ENCODE measurements around the gene SULT4A1. TPM values are rescaled to one million over a fixed set of nuclear protein-coding genes. Genes with fewer than 3 reads are reported as not detected.

SULT4A1 gene
- total RNA-seq, 1 experiment from 2014 or later = 12.6 TPM

GRCh38 chr22:43843783-43844530 lies 18.4 kb downstream of the SULT4A1 start (continued):
- TF ChIP-seq STAT6 (CRISPR knock-in tag; conservative IDR thresholded peaks at IDR 0.05; ENCODE audit: low read depth) = no peak

GRCh38 chr22:43841742-43842141 lies 20.6 kb downstream of the SULT4A1 start:
- ChIA-PET CTCF (interaction anchor here (0.9 to 1.5 kb wide), 2 partner anchors 13 to 41 kb away, joined by 3 to 4 read pairs; no protein-coding TSS in a partner anchor), POLR2A (no interaction called here)
- no peak for ATAC-seq

GRCh38 chr22:43840851-43841250 lies 21.5 kb downstream of the SULT4A1 start:
- ATAC-seq (no peak), DNase-seq (ENCODE audit: low spot score) (no peak)
- no peaks in the 10 kb centered on the region for H3K27me3 Mint-ChIP-seq (ENCODE audit: low read depth)
- POLR2A ChIA-PET = no interaction called here
- no peak overlapping the region for H3K4me3 Mint-ChIP-seq
- H3K27ac Mint-ChIP-seq = peak overlapping the region; percentile 63; the same call in 1 of the 2 replicates
- CTCF ChIA-PET = interaction anchor here (1.0 kb wide), 1 partner anchor 42 kb away, joined by 3 read pairs; no protein-coding TSS in a partner anchor
- peaks cover 6% of the 10 kb centered on the region for H3K4me1 Mint-ChIP-seq
- no peak for TF ChIP-seq ESRRA (CRISPR knock-in tag; IDR thresholded peaks at IDR 0.05; ENCODE audit: borderline replicate concordance)
- no peak for TF ChIP-seq E2F1 (CRISPR knock-in tag; IDR thresholded peaks at IDR 0.05)
- TF ChIP-seq MAX (CRISPR knock-in tag; IDR thresholded peaks at IDR 0.05) = no peak
- TF ChIP-seq USF2 (CRISPR knock-in tag; IDR thresholded peaks at IDR 0.05) = no peak
- TF ChIP-seq ERG (CRISPR knock-in tag; IDR thresholded peaks at IDR 0.05) = no peak
- no peak for TF ChIP-seq ZSCAN18 (CRISPR knock-in tag; IDR thresholded peaks at IDR 0.05)
- TF ChIP-seq AFF4 (CRISPR knock-in tag; IDR thresholded peaks at IDR 0.05; ENCODE audit: borderline replicate concordance) = no peak
- TF ChIP-seq GRHL2 (CRISPR knock-in tag; IDR thresholded peaks at IDR 0.05; ENCODE audit: insufficient replicate concordance, severe bottlenecking) = no peak
- no peaks in the 10 kb centered on the region for H3K9me3 Mint-ChIP-seq
- H3K36me3 Mint-ChIP-seq = peaks cover 7% of the 10 kb centered on the region; the same call in 1 of the 2 replicates

More at GRCh38 chr22:43841742-43842141, 20.6 kb downstream of the SULT4A1 start:
- Mint-ChIP-seq H3K36me3 (peaks cover 7% of the 10 kb centered on the region; the same call in 1 of the 2 replicates), H3K9me3 (no peaks in the 10 kb centered on the region), H3K27ac (no peak overlapping the region), H3K27me3 (ENCODE audit: low read depth) (no peaks in the 10 kb centered on the region), H3K4me3 (no peak overlapping the region), H3K4me1 (peaks cover 13% of the 10 kb centered on the region)
- no peak for TF ChIP-seq IRF1 (CRISPR knock-in tag; IDR thresholded peaks at IDR 0.05)
- no peak for TF ChIP-seq NFYB (CRISPR knock-in tag; conservative IDR thresholded peaks at IDR 0.05; ENCODE audit: low read depth)
- no peak for TF ChIP-seq CDX4 (CRISPR knock-in tag; IDR thresholded peaks at IDR 0.05; ENCODE audit: borderline replicate concordance)
- no peak for DNase-seq (ENCODE audit: low spot score)

Measured in WTC11 (cell line).